ENCODE measurements around the gene LRRK1.

Gene LRRK1

GRCh38 chr15:101037090-101037830 lies 118.1 kb downstream of the LRRK1 start:
- Histone ChIP-seq H3K4me3 (ENCODE audit: low read depth in 1 of 2, low read length in 2 of 2) (no peak overlapping the region), H3K36me3 (ENCODE audit: control insufficient read depth in 1 of 2, insufficient read depth in 2 of 2, low read length in 2 of 2) (peaks cover 4 to 17% of the 10 kb centered on the region in 2 donors), H3K9me3 (ENCODE audit: control insufficient read depth in 1 of 2, low read length in 2 of 2) (no peaks in the 10 kb centered on the region), H3K27me3 (ENCODE audit: control insufficient read depth in 1 of 2, insufficient read depth in 2 of 2, low read length in 2 of 2) (no peaks in the 10 kb centered on the region), H3K9ac (ENCODE audit: low read depth in 1 of 2, low read length in 2 of 2) (no peak overlapping the region), H3K4me1 (ENCODE audit: control insufficient read depth in 1 of 2, insufficient read depth in 2 of 2, low read length in 2 of 2) (no peaks in the 10 kb centered on the region), H3K27ac (ENCODE audit: low read depth, low read length) (no peak overlapping the region)

- H3K27ac ChIP-seq (ENCODE audit: low read depth, low read length), result no peak overlapping the region
- no peaks in the 10 kb centered on the region for H3K9me3 ChIP-seq (ENCODE audit: control insufficient read depth in 1 of 2, low read length in 2 of 2)
- no peaks in the 10 kb centered on the region for H3K4me1 ChIP-seq (ENCODE audit: control insufficient read depth in 1 of 2, insufficient read depth in 2 of 2, low read length in 2 of 2)
- H3K36me3 ChIP-seq (ENCODE audit: control insufficient read depth in 1 of 2, insufficient read depth in 2 of 2, low read length in 2 of 2), result peaks cover 4 to 22% of the 10 kb centered on the region in 2 donors
- H3K4me3 ChIP-seq (ENCODE audit: low read depth in 1 of 2, low read length in 2 of 2), result no peak overlapping the region
- no peaks in the 10 kb centered on the region for H3K27me3 ChIP-seq (ENCODE audit: control insufficient read depth in 1 of 2, insufficient read depth in 2 of 2, low read length in 2 of 2)
- no peak overlapping the region for H3K9ac ChIP-seq (ENCODE audit: low read depth in 1 of 2, low read length in 2 of 2)
These were observed 119.3 kb downstream of the LRRK1 start for GRCh38 chr15:101038327-101039003.

GRCh38 chr15:101039461-101039860 lies 120.3 kb downstream of the LRRK1 start:
- no peaks in the 10 kb centered on the region for H3K4me1 ChIP-seq (ENCODE audit: control insufficient read depth in 1 of 2, insufficient read depth in 2 of 2, low read length in 2 of 2)
- no peak overlapping the region for H3K4me3 ChIP-seq (ENCODE audit: low read depth in 1 of 2, low read length in 2 of 2)
- no peak overlapping the region for H3K27ac ChIP-seq (ENCODE audit: low read depth, low read length)
- H3K9me3 ChIP-seq (ENCODE audit: control insufficient read depth in 1 of 2, low read length in 2 of 2), result no peaks in the 10 kb centered on the region
- no peak overlapping the region for H3K9ac ChIP-seq (ENCODE audit: low read depth in 1 of 2, low read length in 2 of 2)
- no peaks in the 10 kb centered on the region for H3K27me3 ChIP-seq (ENCODE audit: control insufficient read depth in 1 of 2, insufficient read depth in 2 of 2, low read length in 2 of 2)
- peaks cover 12 to 32% of the 10 kb centered on the region in 2 donors for H3K36me3 ChIP-seq (ENCODE audit: control insufficient read depth in 1 of 2, insufficient read depth in 2 of 2, low read length in 2 of 2)

- Histone ChIP-seq H3K36me3 (ENCODE audit: control insufficient read depth in 1 of 2, insufficient read depth in 2 of 2, low read length in 2 of 2) (peaks cover 20 to 34% of the 10 kb centered on the region in 2 donors), H3K9ac (ENCODE audit: low read depth in 1 of 2, low read length in 2 of 2) (no peak overlapping the region), H3K4me3 (ENCODE audit: low read depth in 1 of 2, low read length in 2 of 2) (no peak overlapping the region), H3K9me3 (ENCODE audit: control insufficient read depth in 1 of 2, low read length in 2 of 2) (no peaks in the 10 kb centered on the region), H3K27me3 (ENCODE audit: control insufficient read depth in 1 of 2, insufficient read depth in 2 of 2, low read length in 2 of 2) (no peaks in the 10 kb centered on the region), H3K4me1 (ENCODE audit: control insufficient read depth in 1 of 2, insufficient read depth in 2 of 2, low read length in 2 of 2) (no peaks in the 10 kb centered on the region), H3K27ac (ENCODE audit: low read depth, low read length) (no peak overlapping the region)
These were observed 123.2 kb downstream of the LRRK1 start for GRCh38 chr15:101042320-101042719.

GRCh38 chr15:101043011-101043410 lies 123.9 kb downstream of the LRRK1 start:
- H3K4me3 ChIP-seq (ENCODE audit: low read depth in 1 of 2, low read length in 2 of 2), result no peak overlapping the region
- H3K9ac ChIP-seq (ENCODE audit: low read depth in 1 of 2, low read length in 2 of 2), result no peak overlapping the region
- no peaks in the 10 kb centered on the region for H3K27me3 ChIP-seq (ENCODE audit: control insufficient read depth in 1 of 2, insufficient read depth in 2 of 2, low read length in 2 of 2)
- no peaks in the 10 kb centered on the region for H3K9me3 ChIP-seq (ENCODE audit: control insufficient read depth in 1 of 2, low read length in 2 of 2)
- H3K27ac ChIP-seq (ENCODE audit: low read depth, low read length), result no peak overlapping the region
- H3K4me1 ChIP-seq (ENCODE audit: control insufficient read depth in 1 of 2, insufficient read depth in 2 of 2, low read length in 2 of 2), result no peaks in the 10 kb centered on the region
- H3K36me3 ChIP-seq (ENCODE audit: control insufficient read depth in 1 of 2, insufficient read depth in 2 of 2, low read length in 2 of 2), result peaks cover 20 to 30% of the 10 kb centered on the region in 2 donors

GRCh38 chr15:101043911-101044624 lies 124.9 kb downstream of the LRRK1 start:
- H3K4me3 ChIP-seq (ENCODE audit: low read depth in 1 of 2, low read length in 2 of 2), result no peak overlapping the region
- H3K27ac ChIP-seq (ENCODE audit: low read depth, low read length), result no peak overlapping the region

GRCh38 chr15:101044625-101045235 lies 125.6 kb downstream of the LRRK1 start:
- H3K9ac ChIP-seq (ENCODE audit: low read depth in 1 of 2, low read length in 2 of 2), result no peak overlapping the region
- H3K4me1 ChIP-seq (ENCODE audit: control insufficient read depth in 1 of 2, insufficient read depth in 2 of 2, low read length in 2 of 2), result no peaks in the 10 kb centered on the region
- no peaks in the 10 kb centered on the region for H3K27me3 ChIP-seq (ENCODE audit: control insufficient read depth in 1 of 2, insufficient read depth in 2 of 2, low read length in 2 of 2)
- H3K4me3 ChIP-seq (ENCODE audit: low read depth in 1 of 2, low read length in 2 of 2), result no peak overlapping the region
- H3K9me3 ChIP-seq (ENCODE audit: control insufficient read depth in 1 of 2, low read length in 2 of 2), result no peaks in the 10 kb centered on the region
- H3K27ac ChIP-seq (ENCODE audit: low read depth, low read length), result no peak overlapping the region
- peaks cover 27 to 36% of the 10 kb centered on the region in 2 donors for H3K36me3 ChIP-seq (ENCODE audit: control insufficient read depth in 1 of 2, insufficient read depth in 2 of 2, low read length in 2 of 2)

More at GRCh38 chr15:101043911-101044624, 124.9 kb downstream of the LRRK1 start:
- Histone ChIP-seq H3K9ac (ENCODE audit: low read depth in 1 of 2, low read length in 2 of 2) (no peak overlapping the region), H3K27me3 (ENCODE audit: control insufficient read depth in 1 of 2, insufficient read depth in 2 of 2, low read length in 2 of 2) (no peaks in the 10 kb centered on the region), H3K4me1 (ENCODE audit: control insufficient read depth in 1 of 2, insufficient read depth in 2 of 2, low read length in 2 of 2) (no peaks in the 10 kb centered on the region), H3K9me3 (ENCODE audit: control insufficient read depth in 1 of 2, low read length in 2 of 2) (no peaks in the 10 kb centered on the region), H3K36me3 (ENCODE audit: control insufficient read depth in 1 of 2, insufficient read depth in 2 of 2, low read length in 2 of 2) (peaks cover 25 to 30% of the 10 kb centered on the region in 2 donors)

GRCh38 chr15:101045236-101045646 lies 126.1 kb downstream of the LRRK1 start:
- H3K4me3 ChIP-seq (ENCODE audit: low read depth in 1 of 2, low read length in 2 of 2), result no peak overlapping the region
- no peaks in the 10 kb centered on the region for H3K27me3 ChIP-seq (ENCODE audit: control insufficient read depth in 1 of 2, insufficient read depth in 2 of 2, low read length in 2 of 2)
- peaks cover 27 to 40% of the 10 kb centered on the region in 2 donors for H3K36me3 ChIP-seq (ENCODE audit: control insufficient read depth in 1 of 2, insufficient read depth in 2 of 2, low read length in 2 of 2)
- no peak overlapping the region for H3K27ac ChIP-seq (ENCODE audit: low read depth, low read length)
- no peaks in the 10 kb centered on the region for H3K9me3 ChIP-seq (ENCODE audit: control insufficient read depth in 1 of 2, low read length in 2 of 2)
- H3K4me1 ChIP-seq (ENCODE audit: control insufficient read depth in 1 of 2, insufficient read depth in 2 of 2, low read length in 2 of 2), result no peaks in the 10 kb centered on the region
- H3K9ac ChIP-seq (ENCODE audit: low read depth in 1 of 2, low read length in 2 of 2), result no peak overlapping the region

GRCh38 chr15:101045835-101046691 lies 126.9 kb downstream of the LRRK1 start:
- Histone ChIP-seq H3K4me1 (ENCODE audit: control insufficient read depth in 1 of 2, insufficient read depth in 2 of 2, low read length in 2 of 2) (no peaks in the 10 kb centered on the region), H3K9ac (ENCODE audit: low read depth in 1 of 2, low read length in 2 of 2) (no peak overlapping the region), H3K4me3 (ENCODE audit: low read depth in 1 of 2, low read length in 2 of 2) (no peak overlapping the region), H3K27me3 (ENCODE audit: control insufficient read depth in 1 of 2, insufficient read depth in 2 of 2, low read length in 2 of 2) (no peaks in the 10 kb centered on the region), H3K9me3 (ENCODE audit: control insufficient read depth in 1 of 2, low read length in 2 of 2) (no peaks in the 10 kb centered on the region), H3K36me3 (ENCODE audit: control insufficient read depth in 1 of 2, insufficient read depth in 2 of 2, low read length in 2 of 2) (peaks cover 27 to 43% of the 10 kb centered on the region in 2 donors), H3K27ac (ENCODE audit: low read depth, low read length) (no peak overlapping the region)

All from duodenal mucosa (tissue), 2 donors.